Memory B cell (primary cell): ENCODE measurements around the gene B3GALT5.
"Not testable (repeated sequence)": the region's sequence is repeated elsewhere in the genome, so short reads cannot be mapped to it uniquely, and the experiment has no call there.

ENCODE experiments used
- ATAC-seq: fragments of 150-1000 bp; cut with Tn5 transposase; 2 replicates; pipeline ENCODE4 v1.10.0; 2021; ENCODE audit warnings: low read depth, mild to moderate bottlenecking, moderate library complexity
- DNase-seq, 2 donors: peaks; one replicate each; pipeline ENCODE4 v3.0.0; 2022; ENCODE audit warnings: low spot score in 2 of 2
- H3K27ac Mint-ChIP-seq: one replicate; pipeline ENCODE4 v1.8.0; 2022; ENCODE audit warnings: mild to moderate bottlenecking, moderate library complexity, mixed read lengths
- H3K27me3 Mint-ChIP-seq: one replicate; pipeline ENCODE4 v1.8.0; 2022; ENCODE audit warnings: mixed read lengths
- H3K36me3 Mint-ChIP-seq: one replicate; pipeline ENCODE4 v1.8.0; 2022; ENCODE audit warnings: mild to moderate bottlenecking, mixed read lengths
- H3K4me1 Mint-ChIP-seq: one replicate; pipeline ENCODE4 v1.8.0; 2022; ENCODE audit warnings: mixed read lengths
- H3K4me3 Mint-ChIP-seq: one replicate; pipeline ENCODE4 v1.8.0; 2022; ENCODE audit warnings: mild to moderate bottlenecking, moderate library complexity, mixed read lengths
- H3K9me3 Mint-ChIP-seq: one replicate; pipeline ENCODE4 v1.8.0; 2022; ENCODE audit warnings: mixed read lengths

B3GALT5 gene

GRCh38 chr21:39612233-39613040, at the start of gene B3GALT5:
Gene B3GALT5, plus strand, starts transcription at chr21:39612940. Its CDS starts 47,620 bp downstream, at chr21:39660560.
- Mint-ChIP-seq H3K27me3 (peaks cover 9% of the 10 kb centered on the region), H3K4me3 (no peak within 1 kb of the TSS), H3K9me3 (peaks cover 2% of the 10 kb centered on the region), H3K27ac (no peak within 1 kb of the TSS), H3K36me3 (no peaks in the 10 kb centered on the region), H3K4me1 (no peaks in the 10 kb centered on the region)
- ATAC-seq (no peak), DNase-seq (no peak)

- DNase-seq (no peak), ATAC-seq (no peak)
- no peak overlapping the region for H3K4me3 Mint-ChIP-seq
- peaks cover 3% of the 10 kb centered on the region for H3K27me3 Mint-ChIP-seq
- H3K4me1 Mint-ChIP-seq: no peaks in the 10 kb centered on the region
- no peak overlapping the region for H3K27ac Mint-ChIP-seq
- H3K36me3 Mint-ChIP-seq: no peaks in the 10 kb centered on the region
- peaks cover 1% of the 10 kb centered on the region for H3K9me3 Mint-ChIP-seq
These were observed 48.5 kb upstream of the B3GALT5 start for GRCh38 chr21:39564200-39564599.

- H3K27me3 Mint-ChIP-seq: peaks cover 5% of the 10 kb centered on the region
- no peaks in the 10 kb centered on the region for H3K9me3 Mint-ChIP-seq
- no peaks in the 10 kb centered on the region for H3K4me1 Mint-ChIP-seq
- ATAC-seq (no peak), DNase-seq (no peak)
- no peak overlapping the region for H3K4me3 Mint-ChIP-seq
- no peak overlapping the region for H3K27ac Mint-ChIP-seq
- H3K36me3 Mint-ChIP-seq: no peaks in the 10 kb centered on the region
These were observed 45.4 kb upstream of the B3GALT5 start for GRCh38 chr21:39567180-39567972.

GRCh38 chr21:39568361-39568760, 44.4 kb upstream of the B3GALT5 start:
- H3K4me3 Mint-ChIP-seq: no peak overlapping the region
- peaks cover 7% of the 10 kb centered on the region for H3K27me3 Mint-ChIP-seq
- no peaks in the 10 kb centered on the region for H3K9me3 Mint-ChIP-seq
- ATAC-seq: no peak
- no peaks in the 10 kb centered on the region for H3K36me3 Mint-ChIP-seq
- no peaks in the 10 kb centered on the region for H3K4me1 Mint-ChIP-seq
- H3K27ac Mint-ChIP-seq: no peak overlapping the region
- no peak for DNase-seq

GRCh38 chr21:39575775-39576174, 37.0 kb upstream of the B3GALT5 start:
- Mint-ChIP-seq H3K4me1 (no peaks in the 10 kb centered on the region), H3K36me3 (no peaks in the 10 kb centered on the region), H3K27me3 (peaks cover 5% of the 10 kb centered on the region), H3K27ac (no peak overlapping the region), H3K4me3 (no peak overlapping the region), H3K9me3 (peaks cover 2% of the 10 kb centered on the region)
- ATAC-seq (no peak), DNase-seq (no peak)

GRCh38 chr21:39576518-39577128, 36.1 kb upstream of the B3GALT5 start:
- Mint-ChIP-seq H3K9me3 (peaks cover 2% of the 10 kb centered on the region), H3K4me3 (no peak overlapping the region), H3K27ac (no peak overlapping the region), H3K36me3 (no peaks in the 10 kb centered on the region), H3K4me1 (no peaks in the 10 kb centered on the region), H3K27me3 (peaks cover 7% of the 10 kb centered on the region)
- DNase-seq: no peak
- no peak for ATAC-seq

- Mint-ChIP-seq H3K27me3 (peaks cover 6% of the 10 kb centered on the region), H3K36me3 (no peaks in the 10 kb centered on the region), H3K4me3 (no peak overlapping the region), H3K9me3 (peaks cover 2% of the 10 kb centered on the region), H3K27ac (no peak overlapping the region), H3K4me1 (no peaks in the 10 kb centered on the region)
- DNase-seq: no peak
- ATAC-seq: no peak
These were observed 32.9 kb upstream of the B3GALT5 start for GRCh38 chr21:39579734-39580332.

- H3K27me3 Mint-ChIP-seq: peaks cover 4% of the 10 kb centered on the region
- H3K36me3 Mint-ChIP-seq: no peaks in the 10 kb centered on the region
- no peak overlapping the region for H3K4me3 Mint-ChIP-seq
- H3K4me1 Mint-ChIP-seq: no peaks in the 10 kb centered on the region
- H3K27ac Mint-ChIP-seq: no peak overlapping the region
- ATAC-seq (no peak), DNase-seq (no peak)
- H3K9me3 Mint-ChIP-seq: peaks cover 2% of the 10 kb centered on the region
These were observed 32.0 kb upstream of the B3GALT5 start for GRCh38 chr21:39580744-39581143.

- DNase-seq (no peak), ATAC-seq (no peak)
- Mint-ChIP-seq H3K36me3 (no peaks in the 10 kb centered on the region), H3K4me3 (no peak overlapping the region), H3K4me1 (no peaks in the 10 kb centered on the region), H3K27ac (no peak overlapping the region), H3K9me3 (peaks cover 5% of the 10 kb centered on the region), H3K27me3 (peaks cover 4% of the 10 kb centered on the region)
These were observed 31.3 kb upstream of the B3GALT5 start for GRCh38 chr21:39581414-39581813.

GRCh38 chr21:39582749-39583148, 30.0 kb upstream of the B3GALT5 start:
- DNase-seq: no peak
- H3K9me3 Mint-ChIP-seq: peaks cover 5% of the 10 kb centered on the region
- no peak overlapping the region for H3K4me3 Mint-ChIP-seq
- no peaks in the 10 kb centered on the region for H3K4me1 Mint-ChIP-seq
- H3K27me3 Mint-ChIP-seq: peaks cover 4% of the 10 kb centered on the region
- H3K27ac Mint-ChIP-seq: no peak overlapping the region
- ATAC-seq: no peak
- H3K36me3 Mint-ChIP-seq: no peaks in the 10 kb centered on the region

GRCh38 chr21:39583586-39583985, 29.2 kb upstream of the B3GALT5 start:
- H3K27me3 Mint-ChIP-seq, H3K4me3 Mint-ChIP-seq, ATAC-seq, H3K27ac Mint-ChIP-seq, H3K36me3 Mint-ChIP-seq, H3K9me3 Mint-ChIP-seq, H3K4me1 Mint-ChIP-seq, DNase-seq: not testable (repeated sequence)

GRCh38 chr21:39587376-39587775, 25.4 kb upstream of the B3GALT5 start:
- Mint-ChIP-seq H3K27me3 (peaks cover 2% of the 10 kb centered on the region), H3K9me3 (peaks cover 6% of the 10 kb centered on the region), H3K4me1 (no peaks in the 10 kb centered on the region), H3K4me3 (no peak overlapping the region), H3K27ac (no peak overlapping the region), H3K36me3 (no peaks in the 10 kb centered on the region)
- no peak for DNase-seq
- no peak for ATAC-seq

GRCh38 chr21:39588884-39589283, 23.9 kb upstream of the B3GALT5 start:
- H3K27ac Mint-ChIP-seq: no peak overlapping the region
- no peak for DNase-seq
- no peaks in the 10 kb centered on the region for H3K27me3 Mint-ChIP-seq
- no peaks in the 10 kb centered on the region for H3K4me1 Mint-ChIP-seq
- no peak overlapping the region for H3K4me3 Mint-ChIP-seq
- no peak for ATAC-seq
- no peaks in the 10 kb centered on the region for H3K36me3 Mint-ChIP-seq
- peaks cover 6% of the 10 kb centered on the region for H3K9me3 Mint-ChIP-seq

GRCh38 chr21:39593522-39593921, 19.2 kb upstream of the B3GALT5 start:
- Mint-ChIP-seq H3K4me3 (no peak overlapping the region), H3K4me1 (no peaks in the 10 kb centered on the region), H3K36me3 (no peaks in the 10 kb centered on the region), H3K9me3 (no peaks in the 10 kb centered on the region), H3K27ac (no peak overlapping the region), H3K27me3 (peaks cover 2% of the 10 kb centered on the region)
- ATAC-seq (no peak), DNase-seq (no peak)
